Measurements from ENCODE around the gene MRPS9. TPM values are rescaled to one million over a fixed set of nuclear protein-coding genes. Genes with fewer than 3 reads are reported as not detected.

MRPS9 gene
- total and polyA plus RNA-seq, 2 donors (not counting 3 experiments of a cell fraction or from before 2014, with no cell fraction given), result 14.5 to 23.9 TPM

DNA sequence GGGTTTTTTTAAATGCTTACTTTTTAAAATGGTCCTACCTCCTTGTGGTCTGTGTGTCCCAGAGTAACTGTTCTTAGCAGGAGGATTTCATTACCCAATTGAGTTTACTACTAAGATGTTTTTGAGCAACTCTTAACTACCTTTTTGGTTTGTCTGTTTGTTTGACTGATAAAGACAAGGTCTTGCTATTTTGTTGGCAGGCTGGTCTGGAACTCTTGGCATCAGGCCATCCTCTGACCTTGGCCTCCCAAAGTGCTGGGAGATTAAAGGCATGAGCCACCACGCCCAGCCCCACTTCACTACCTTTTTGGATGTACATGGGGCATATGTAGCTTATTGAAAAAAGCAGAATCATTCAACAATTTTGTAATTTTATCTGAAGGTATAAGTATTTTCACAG is 14.9 kb downstream of the MRPS9 start:
- no peak overlapping the region for H3K4me3 ChIP-seq (replicated peaks in 1 of 3; ENCODE audit: insufficient read depth in 1 of 3, low read depth in 1 of 3, low read length in 3 of 3)
- H3K79me2 ChIP-seq (ENCODE audit: control insufficient read depth, insufficient read depth, low read length), result peaks cover 5% of the 10 kb centered on the region
- H2AFZ ChIP-seq (ENCODE audit: low read depth, low read length), result no peak overlapping the region
- no peak overlapping the region for H3K27ac ChIP-seq (ENCODE audit: insufficient read depth, low read depth, low read length)
- H3K9me1 ChIP-seq (replicated peaks; ENCODE audit: control insufficient read depth, extremely low read depth, insufficient read depth, low read length), result no peaks in the 10 kb centered on the region
- H3K9ac ChIP-seq (replicated peaks; ENCODE audit: extremely low read depth, insufficient read depth, low read length), result no peak overlapping the region
- intact Hi-C loops (cut with micrococcal nuclease), result no loop called here
- BruUV-seq (replicated peaks), result no TSS peak
- dilution Hi-C loops (cut with MboI; ENCODE audit: extremely low pct_ligation_motif_present, low sequenced_read_pairs), result no loop called here
- H3K4me1 ChIP-seq (ENCODE audit: control insufficient read depth, extremely low read depth, insufficient read depth, low read length), result no peaks in the 10 kb centered on the region
- POLR2A ChIA-PET, result no interaction called here
- H3K9me3 ChIP-seq (replicated peaks; ENCODE audit: control insufficient read depth, insufficient read depth, low read length), result no peaks in the 10 kb centered on the region
- CTCF ChIA-PET, result no interaction called here
- TF ChIP-seq, protein P1, sequence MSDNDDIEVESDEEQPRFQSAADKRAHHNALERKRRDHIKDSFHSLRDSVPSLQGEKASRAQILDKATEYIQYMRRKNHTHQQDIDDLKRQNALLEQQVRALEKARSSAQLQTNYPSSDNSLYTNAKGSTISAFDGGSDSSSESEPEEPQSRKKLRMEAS (IDR thresholded peaks at IDR 0.05; ENCODE audit: insufficient read depth, insufficient read length), result no peak
- no peak for TF ChIP-seq POLR2A (IDR thresholded peaks at IDR 0.05; ENCODE audit: low read depth, low read length)
- TF ChIP-seq JUN (IDR thresholded peaks at IDR 0.05; ENCODE audit: borderline replicate concordance, insufficient read depth, insufficient read length, low read depth), result no peak
- TF ChIP-seq FOS (IDR thresholded peaks at IDR 0.05; ENCODE audit: borderline replicate concordance, insufficient read depth, low read length), result no peak
- TF ChIP-seq, protein P2, sequence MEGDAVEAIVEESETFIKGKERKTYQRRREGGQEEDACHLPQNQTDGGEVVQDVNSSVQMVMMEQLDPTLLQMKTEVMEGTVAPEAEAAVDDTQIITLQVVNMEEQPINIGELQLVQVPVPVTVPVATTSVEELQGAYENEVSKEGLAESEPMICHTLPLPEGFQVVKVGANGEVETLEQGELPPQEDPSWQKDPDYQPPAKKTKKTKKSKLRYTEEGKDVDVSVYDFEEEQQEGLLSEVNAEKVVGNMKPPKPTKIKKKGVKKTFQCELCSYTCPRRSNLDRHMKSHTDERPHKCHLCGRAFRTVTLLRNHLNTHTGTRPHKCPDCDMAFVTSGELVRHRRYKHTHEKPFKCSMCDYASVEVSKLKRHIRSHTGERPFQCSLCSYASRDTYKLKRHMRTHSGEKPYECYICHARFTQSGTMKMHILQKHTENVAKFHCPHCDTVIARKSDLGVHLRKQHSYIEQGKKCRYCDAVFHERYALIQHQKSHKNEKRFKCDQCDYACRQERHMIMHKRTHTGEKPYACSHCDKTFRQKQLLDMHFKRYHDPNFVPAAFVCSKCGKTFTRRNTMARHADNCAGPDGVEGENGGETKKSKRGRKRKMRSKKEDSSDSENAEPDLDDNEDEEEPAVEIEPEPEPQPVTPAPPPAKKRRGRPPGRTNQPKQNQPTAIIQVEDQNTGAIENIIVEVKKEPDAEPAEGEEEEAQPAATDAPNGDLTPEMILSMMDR (IDR thresholded peaks at IDR 0.05; ENCODE audit: extremely low read depth in 1 of 2, insufficient read depth in 1 of 2, low read depth in 1 of 2, low read length in 2 of 2), result no peak
- TF ChIP-seq POLR2AphosphoS5 (IDR thresholded peaks at IDR 0.05; ENCODE audit: insufficient read depth, low read depth, low read length), result no peak
- no peak for TF ChIP-seq GATA2 (IDR thresholded peaks at IDR 0.05; ENCODE audit: insufficient read depth, insufficient read length, low read depth, low read length)
- TF ChIP-seq EZH2 (IDR thresholded peaks at IDR 0.05; ENCODE audit: borderline replicate concordance, low read depth, low read length, severe bottlenecking), result no peak
- no peak for TF ChIP-seq MYC (IDR thresholded peaks at IDR 0.05; ENCODE audit: low read depth, low read length)
- H3K36me3 ChIP-seq (ENCODE audit: control insufficient read depth in 2 of 2, extremely low read depth in 1 of 2, insufficient read depth in 2 of 2, low read length in 2 of 2), result no peaks in the 10 kb centered on the region
- H3K4me2 ChIP-seq (ENCODE audit: insufficient read depth, low read length), result no peak overlapping the region
- no peaks in the 10 kb centered on the region for H3K27me3 ChIP-seq (ENCODE audit: control insufficient read depth in 2 of 2, insufficient read depth in 2 of 2, low read length in 2 of 2)
- H4K20me1 ChIP-seq (replicated peaks; ENCODE audit: control insufficient read depth, extremely low read depth, insufficient read depth, low read length), result no peaks in the 10 kb centered on the region
- peak; percentile 5 for DNase-seq (ENCODE audit: low read depth, low spot score)
- no peak for FAIRE-seq

Measured in endothelial cell of umbilical vein (primary cell).